HEK293 (cell line): Measurements from ENCODE around the gene FXYD1.

Experiments used
- IKZF3 ChIP-seq: fragments of 450-650 bp; IDR thresholded peaks from 2 replicates; pipeline ENCODE4 v1.5.0; 2018; ENCODE audit warnings: missing biosample characterization, mild to moderate bottlenecking, missing genetic modification characterization, moderate library complexity
- KLF9 ChIP-seq: fragments of 450-650 bp; formaldehyde crosslinking; IDR thresholded peaks from 2 replicates; pipeline ENCODE4 v1.5.1; 2016; ENCODE audit warnings: missing biosample characterization, missing genetic modification characterization, low read depth
- MEIS1 ChIP-seq: sonication (generic); formaldehyde crosslinking; IDR thresholded peaks from 2 replicates; pipeline ENCODE4 v1.8.1; 2022; ENCODE audit warnings: missing genetic modification reagents, mild to moderate bottlenecking, borderline replicate concordance
- REPIN1 ChIP-seq: fragments of 450-650 bp; formaldehyde crosslinking; IDR thresholded peaks from 2 replicates; pipeline ENCODE4 v1.5.1; 2017; ENCODE audit warnings: missing biosample characterization, missing genetic modification characterization, low read depth
- YY2 ChIP-seq: fragments of 450-650 bp; formaldehyde crosslinking; IDR thresholded peaks from 2 replicates; pipeline ENCODE4 v1.5.1; 2016; ENCODE audit warnings: missing biosample characterization, missing genetic modification characterization
- ZFHX2 ChIP-seq: fragments of 450-650 bp; formaldehyde crosslinking; conservative IDR thresholded peaks from 2 replicates; pipeline ENCODE4 v1.5.1; 2016; ENCODE audit warnings: missing biosample characterization, missing genetic modification characterization
- ZNF112 ChIP-seq: fragments of 450-650 bp; formaldehyde crosslinking; IDR thresholded peaks from 2 replicates; pipeline ENCODE4 v1.5.0; 2017; ENCODE audit warnings: missing biosample characterization, missing genetic modification characterization
- ZNF157 ChIP-seq: fragments of 450-650 bp; formaldehyde crosslinking; IDR thresholded peaks from 2 replicates; pipeline ENCODE4 v1.5.1; 2016; ENCODE audit warnings: missing biosample characterization, missing genetic modification characterization
- ZNF169 ChIP-seq: fragments of 450-650 bp; formaldehyde crosslinking; IDR thresholded peaks from 2 replicates; pipeline ENCODE4 v1.5.1; 2016; ENCODE audit warnings: missing biosample characterization, missing genetic modification characterization
- ZNF175 ChIP-seq: fragments of 450-650 bp; formaldehyde crosslinking; IDR thresholded peaks from 2 replicates; pipeline ENCODE4 v1.5.1; 2016; ENCODE audit warnings: missing biosample characterization, missing genetic modification characterization
- ZNF211 ChIP-seq: fragments of 450-650 bp; formaldehyde crosslinking; IDR thresholded peaks from 2 replicates; pipeline ENCODE4 v1.5.1; 2016; ENCODE audit warnings: low read depth, missing biosample characterization, missing genetic modification characterization
- ZNF341 ChIP-seq: fragments of 450-650 bp; formaldehyde crosslinking; IDR thresholded peaks from 2 replicates; pipeline ENCODE4; 2016; ENCODE audit warnings: low read depth, missing biosample characterization, missing genetic modification characterization
- ZNF350 ChIP-seq: fragments of 450-650 bp; formaldehyde crosslinking; IDR thresholded peaks from 2 replicates; pipeline ENCODE4 v1.5.0; 2017; ENCODE audit warnings: missing biosample characterization, mild to moderate bottlenecking, missing genetic modification characterization
- ZNF394 ChIP-seq: fragments of 450-650 bp; formaldehyde crosslinking; IDR thresholded peaks from 2 replicates; pipeline ENCODE4 v1.5.1; 2016; ENCODE audit warnings: missing biosample characterization, missing genetic modification characterization, mild to moderate bottlenecking, moderate library complexity, borderline replicate concordance
- ZNF416 ChIP-seq: fragments of 450-650 bp; formaldehyde crosslinking; IDR thresholded peaks from 2 replicates; pipeline ENCODE4 v1.5.1; 2016; ENCODE audit warnings: missing biosample characterization, missing genetic modification characterization
- ZNF530 ChIP-seq: fragments of 450-650 bp; formaldehyde crosslinking; IDR thresholded peaks from 2 replicates; pipeline ENCODE4 v1.5.1; 2016; ENCODE audit warnings: low read depth, missing biosample characterization, missing genetic modification characterization
- ZNF558 ChIP-seq: fragments of 450-650 bp; formaldehyde crosslinking; IDR thresholded peaks from 2 replicates; pipeline ENCODE4 v1.5.1; 2016; ENCODE audit warnings: missing biosample characterization, missing genetic modification characterization
- ZNF596 ChIP-seq: fragments of 450-650 bp; IDR thresholded peaks from 2 replicates; pipeline ENCODE4 v1.5.0; 2018; ENCODE audit warnings: missing biosample characterization, mild to moderate bottlenecking, missing genetic modification characterization, moderate library complexity
- ZNF621 ChIP-seq: fragments of 450-650 bp; formaldehyde crosslinking; IDR thresholded peaks from 2 replicates; pipeline ENCODE4 v1.5.1; 2017; ENCODE audit warnings: missing biosample characterization, missing genetic modification characterization
- ZNF624 ChIP-seq: fragments of 450-650 bp; formaldehyde crosslinking; IDR thresholded peaks from 2 replicates; pipeline ENCODE4 v1.5.1; 2017; ENCODE audit warnings: missing biosample characterization, missing genetic modification characterization
- ZNF629 ChIP-seq: fragments of 450-650 bp; formaldehyde crosslinking; IDR thresholded peaks from 2 replicates; pipeline ENCODE4 v1.5.1; 2017; ENCODE audit warnings: missing biosample characterization, missing genetic modification characterization
- ZNF701 ChIP-seq: fragments of 450-650 bp; formaldehyde crosslinking; IDR thresholded peaks from 2 replicates; pipeline ENCODE4 v1.5.1; 2016; ENCODE audit warnings: missing biosample characterization, missing genetic modification characterization
- ZNF76 ChIP-seq: fragments of 450-650 bp; formaldehyde crosslinking; IDR thresholded peaks from 2 replicates; pipeline ENCODE4; 2016; ENCODE audit warnings: low read depth, missing biosample characterization, missing genetic modification characterization, borderline replicate concordance
- ZNF785 ChIP-seq: fragments of 450-650 bp; formaldehyde crosslinking; IDR thresholded peaks from 2 replicates; pipeline ENCODE4 v1.5.1; 2016; ENCODE audit warnings: missing biosample characterization, missing genetic modification characterization
- ZNF843 ChIP-seq: fragments of 450-650 bp; formaldehyde crosslinking; IDR thresholded peaks from 2 replicates; pipeline ENCODE4 v1.5.1; 2016; ENCODE audit warnings: missing biosample characterization, missing genetic modification characterization
- TF ChIP-seq, protein P1 (sequence below): fragments of 450-650 bp; formaldehyde crosslinking; IDR thresholded peaks from 2 replicates; pipeline ENCODE4 v1.5.1; 2016; ENCODE audit warnings: missing biosample characterization, missing genetic modification characterization, low read depth
- TF ChIP-seq, protein P2 (sequence below): fragments of 450-650 bp; formaldehyde crosslinking; IDR thresholded peaks from 2 replicates; pipeline ENCODE4 v1.5.0; 2017; ENCODE audit warnings: missing biosample characterization, missing genetic modification characterization, borderline replicate concordance
- TF ChIP-seq, protein P3 (sequence below): fragments of 450-650 bp; formaldehyde crosslinking; IDR thresholded peaks from 2 replicates; pipeline ENCODE4 v1.5.1; 2017; ENCODE audit warnings: missing biosample characterization, missing genetic modification characterization
- TF ChIP-seq, protein P4 (sequence below): fragments of 450-650 bp; formaldehyde crosslinking; IDR thresholded peaks from 2 replicates; pipeline ENCODE4 v1.5.1; 2016; ENCODE audit warnings: missing biosample characterization, missing genetic modification characterization
- TF ChIP-seq, protein P5 (sequence below): fragments of 450-650 bp; formaldehyde crosslinking; IDR thresholded peaks from 2 replicates; pipeline ENCODE4 v1.5.1; 2016; ENCODE audit warnings: missing biosample characterization, missing genetic modification characterization

Gene FXYD1

DNA sequence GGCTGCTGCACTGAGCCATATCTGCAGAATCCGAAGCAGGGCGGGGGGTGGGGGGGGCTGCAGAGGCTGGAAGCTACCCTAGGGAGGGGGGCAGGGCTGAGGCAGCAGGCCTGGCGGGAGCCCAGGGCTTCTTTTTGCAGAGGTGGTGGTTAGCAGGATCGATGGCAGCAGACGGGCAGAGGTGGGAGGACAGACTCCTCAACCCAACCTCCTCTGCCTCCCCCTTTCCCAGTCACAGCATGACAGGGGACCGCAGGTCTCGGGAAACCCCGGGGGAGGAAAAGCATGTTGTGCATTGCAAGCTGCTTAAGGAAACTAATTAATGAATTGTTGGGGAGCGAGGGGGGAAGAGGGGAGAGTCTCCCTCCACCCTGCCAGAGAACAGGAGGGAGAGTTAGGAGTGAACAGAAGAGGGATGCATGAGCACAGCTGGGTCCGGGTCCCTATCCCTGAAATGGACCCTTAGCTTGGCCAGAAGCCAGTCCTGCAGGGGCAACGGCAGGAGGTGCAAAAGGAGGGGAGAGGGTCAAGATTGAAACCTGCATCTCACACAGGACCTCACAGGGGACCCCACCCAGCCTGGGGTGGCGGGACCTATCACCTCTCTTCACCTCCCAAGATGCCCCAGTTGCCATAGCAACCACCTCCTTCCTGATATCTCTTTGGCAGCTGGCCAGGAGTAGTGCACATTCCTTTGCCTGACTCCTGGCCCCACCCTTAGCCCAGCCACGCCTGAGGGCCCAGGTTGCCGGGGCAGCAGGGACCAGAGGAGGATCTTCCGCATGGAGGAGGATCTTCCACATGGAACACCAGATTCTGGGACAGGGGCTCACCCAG, 6.2 kb downstream of the FXYD1 start (continued):
- TF ChIP-seq ZNF785 (no peak), ZNF558 (tag by site-specific recombination) (no peak), ZNF350 (tag by site-specific recombination) (no peak), YY2 (tag by site-specific recombination) (no peak), ZNF76 (tag by site-specific recombination) (peak; percentile 18; the same call in 1 of the 2 replicates), ZNF596 (no peak), REPIN1 (tag by site-specific recombination) (no peak), ZFHX2 (tag by site-specific recombination) (peak; percentile 98), ZNF416 (tag by site-specific recombination) (no peak), ZNF341 (tag by site-specific recombination) (peak; percentile 80), ZNF624 (tag by site-specific recombination) (no peak), ZNF701 (tag by site-specific recombination) (no peak), ZNF530 (tag by site-specific recombination) (no peak), ZNF843 (tag by site-specific recombination) (no peak), MEIS1 (CRISPR knock-in tag) (no peak), ZNF629 (tag by site-specific recombination) (peak; percentile 36; the same call in 1 of the 2 replicates), KLF9 (tag by site-specific recombination) (no peak), ZNF112 (tag by site-specific recombination) (no peak; the same call in 1 of the 2 replicates), ZNF169 (tag by site-specific recombination) (no peak), IKZF3 (peak; percentile 87), ZNF157 (no peak), ZNF211 (tag by site-specific recombination) (no peak), ZNF621 (tag by site-specific recombination) (no peak), ZNF394 (no peak), ZNF175 (tag by site-specific recombination) (no peak)
- TF ChIP-seq, protein P1, sequence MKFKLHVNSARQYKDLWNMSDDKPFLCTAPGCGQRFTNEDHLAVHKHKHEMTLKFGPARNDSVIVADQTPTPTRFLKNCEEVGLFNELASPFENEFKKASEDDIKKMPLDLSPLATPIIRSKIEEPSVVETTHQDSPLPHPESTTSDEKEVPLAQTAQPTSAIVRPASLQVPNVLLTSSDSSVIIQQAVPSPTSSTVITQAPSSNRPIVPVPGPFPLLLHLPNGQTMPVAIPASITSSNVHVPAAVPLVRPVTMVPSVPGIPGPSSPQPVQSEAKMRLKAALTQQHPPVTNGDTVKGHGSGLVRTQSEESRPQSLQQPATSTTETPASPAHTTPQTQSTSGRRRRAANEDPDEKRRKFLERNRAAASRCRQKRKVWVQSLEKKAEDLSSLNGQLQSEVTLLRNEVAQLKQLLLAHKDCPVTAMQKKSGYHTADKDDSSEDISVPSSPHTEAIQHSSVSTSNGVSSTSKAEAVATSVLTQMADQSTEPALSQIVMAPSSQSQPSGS (tag by site-specific recombination) = no peak
- TF ChIP-seq, protein P2, sequence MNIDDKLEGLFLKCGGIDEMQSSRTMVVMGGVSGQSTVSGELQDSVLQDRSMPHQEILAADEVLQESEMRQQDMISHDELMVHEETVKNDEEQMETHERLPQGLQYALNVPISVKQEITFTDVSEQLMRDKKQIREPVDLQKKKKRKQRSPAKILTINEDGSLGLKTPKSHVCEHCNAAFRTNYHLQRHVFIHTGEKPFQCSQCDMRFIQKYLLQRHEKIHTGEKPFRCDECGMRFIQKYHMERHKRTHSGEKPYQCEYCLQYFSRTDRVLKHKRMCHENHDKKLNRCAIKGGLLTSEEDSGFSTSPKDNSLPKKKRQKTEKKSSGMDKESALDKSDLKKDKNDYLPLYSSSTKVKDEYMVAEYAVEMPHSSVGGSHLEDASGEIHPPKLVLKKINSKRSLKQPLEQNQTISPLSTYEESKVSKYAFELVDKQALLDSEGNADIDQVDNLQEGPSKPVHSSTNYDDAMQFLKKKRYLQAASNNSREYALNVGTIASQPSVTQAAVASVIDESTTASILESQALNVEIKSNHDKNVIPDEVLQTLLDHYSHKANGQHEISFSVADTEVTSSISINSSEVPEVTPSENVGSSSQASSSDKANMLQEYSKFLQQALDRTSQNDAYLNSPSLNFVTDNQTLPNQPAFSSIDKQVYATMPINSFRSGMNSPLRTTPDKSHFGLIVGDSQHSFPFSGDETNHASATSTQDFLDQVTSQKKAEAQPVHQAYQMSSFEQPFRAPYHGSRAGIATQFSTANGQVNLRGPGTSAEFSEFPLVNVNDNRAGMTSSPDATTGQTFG (tag by site-specific recombination) = no peak; the same call in 1 of the 2 replicates
- TF ChIP-seq, protein P3, sequence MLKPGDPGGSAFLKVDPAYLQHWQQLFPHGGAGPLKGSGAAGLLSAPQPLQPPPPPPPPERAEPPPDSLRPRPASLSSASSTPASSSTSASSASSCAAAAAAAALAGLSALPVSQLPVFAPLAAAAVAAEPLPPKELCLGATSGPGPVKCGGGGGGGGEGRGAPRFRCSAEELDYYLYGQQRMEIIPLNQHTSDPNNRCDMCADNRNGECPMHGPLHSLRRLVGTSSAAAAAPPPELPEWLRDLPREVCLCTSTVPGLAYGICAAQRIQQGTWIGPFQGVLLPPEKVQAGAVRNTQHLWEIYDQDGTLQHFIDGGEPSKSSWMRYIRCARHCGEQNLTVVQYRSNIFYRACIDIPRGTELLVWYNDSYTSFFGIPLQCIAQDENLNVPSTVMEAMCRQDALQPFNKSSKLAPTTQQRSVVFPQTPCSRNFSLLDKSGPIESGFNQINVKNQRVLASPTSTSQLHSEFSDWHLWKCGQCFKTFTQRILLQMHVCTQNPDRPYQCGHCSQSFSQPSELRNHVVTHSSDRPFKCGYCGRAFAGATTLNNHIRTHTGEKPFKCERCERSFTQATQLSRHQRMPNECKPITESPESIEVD (tag by site-specific recombination) = no peak
- TF ChIP-seq, protein P4, sequence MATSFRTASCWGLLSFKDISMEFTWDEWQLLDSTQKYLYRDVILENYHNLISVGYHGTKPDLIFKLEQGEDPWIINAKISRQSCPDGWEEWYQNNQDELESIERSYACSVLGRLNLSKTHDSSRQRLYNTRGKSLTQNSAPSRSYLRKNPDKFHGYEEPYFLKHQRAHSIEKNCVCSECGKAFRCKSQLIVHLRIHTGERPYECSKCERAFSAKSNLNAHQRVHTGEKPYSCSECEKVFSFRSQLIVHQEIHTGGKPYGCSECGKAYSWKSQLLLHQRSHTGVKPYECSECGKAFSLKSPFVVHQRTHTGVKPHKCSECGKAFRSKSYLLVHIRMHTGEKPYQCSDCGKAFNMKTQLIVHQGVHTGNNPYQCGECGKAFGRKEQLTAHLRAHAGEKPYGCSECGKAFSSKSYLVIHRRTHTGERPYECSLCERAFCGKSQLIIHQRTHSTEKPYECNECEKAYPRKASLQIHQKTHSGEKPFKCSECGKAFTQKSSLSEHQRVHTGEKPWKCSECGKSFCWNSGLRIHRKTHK (tag by site-specific recombination) = no peak
- TF ChIP-seq, protein P5, sequence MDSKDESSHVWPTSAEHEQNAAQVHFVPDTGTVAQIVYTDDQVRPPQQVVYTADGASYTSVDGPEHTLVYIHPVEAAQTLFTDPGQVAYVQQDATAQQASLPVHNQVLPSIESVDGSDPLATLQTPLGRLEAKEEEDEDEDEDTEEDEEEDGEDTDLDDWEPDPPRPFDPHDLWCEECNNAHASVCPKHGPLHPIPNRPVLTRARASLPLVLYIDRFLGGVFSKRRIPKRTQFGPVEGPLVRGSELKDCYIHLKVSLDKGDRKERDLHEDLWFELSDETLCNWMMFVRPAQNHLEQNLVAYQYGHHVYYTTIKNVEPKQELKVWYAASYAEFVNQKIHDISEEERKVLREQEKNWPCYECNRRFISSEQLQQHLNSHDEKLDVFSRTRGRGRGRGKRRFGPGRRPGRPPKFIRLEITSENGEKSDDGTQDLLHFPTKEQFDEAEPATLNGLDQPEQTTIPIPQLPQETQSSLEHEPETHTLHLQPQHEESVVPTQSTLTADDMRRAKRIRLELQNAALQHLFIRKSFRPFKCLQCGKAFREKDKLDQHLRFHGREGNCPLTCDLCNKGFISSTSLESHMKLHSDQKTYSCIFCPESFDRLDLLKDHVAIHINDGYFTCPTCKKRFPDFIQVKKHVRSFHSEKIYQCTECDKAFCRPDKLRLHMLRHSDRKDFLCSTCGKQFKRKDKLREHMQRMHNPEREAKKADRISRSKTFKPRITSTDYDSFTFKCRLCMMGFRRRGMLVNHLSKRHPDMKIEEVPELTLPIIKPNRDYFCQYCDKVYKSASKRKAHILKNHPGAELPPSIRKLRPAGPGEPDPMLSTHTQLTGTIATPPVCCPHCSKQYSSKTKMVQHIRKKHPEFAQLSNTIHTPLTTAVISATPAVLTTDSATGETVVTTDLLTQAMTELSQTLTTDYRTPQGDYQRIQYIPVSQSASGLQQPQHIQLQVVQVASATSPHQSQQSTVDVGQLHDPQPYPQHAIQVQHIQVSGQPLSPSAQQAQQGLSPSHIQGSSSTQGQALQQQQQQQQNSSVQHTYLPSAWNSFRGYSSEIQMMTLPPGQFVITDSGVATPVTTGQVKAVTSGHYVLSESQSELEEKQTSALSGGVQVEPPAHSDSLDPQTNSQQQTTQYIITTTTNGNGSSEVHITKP (tag by site-specific recombination) = peak; percentile 96
